Heart right ventricle (tissue), 16 donors: ENCODE data around the gene ERG28. TPM values are rescaled to one million over a fixed set of nuclear protein-coding genes. Genes with fewer than 3 reads are reported as not detected.
A peak's percentile ranks its signal among the peaks of the same experiment; 100 is the strongest.

ENCODE experiments used
- ATAC-seq, 8 donors: fragments of 200-7000 bp; cut with Tn5 transposase; one replicate each; pipeline ENCODE4 v1.9.1; 2020; ENCODE audit warnings: mild to moderate bottlenecking in 8 of 8, moderate library complexity in 8 of 8, moderate number of reproducible peaks in 1 of 8
- DNase-seq, 2 donors: peaks; one replicate each; pipeline ENCODE4 v3.0.0-alpha.2; 2020
- H3K27ac ChIP-seq, 10 donors: fragments of 200-600 bp; sonication (generic) in 2 of 10; one replicate each; pipeline versions ENCODE4 v1.5.0 to v1.8.0; 2020 to 2022; ENCODE audit warnings: mild to moderate bottlenecking in 3 of 10
- H3K27me3 ChIP-seq, 7 donors: fragments of 200-600 bp; one replicate each; pipeline ENCODE4 v1.8.0; 2021 to 2022; ENCODE audit warnings: mild to moderate bottlenecking in 2 of 7
- H3K36me3 ChIP-seq, 9 donors: fragments of 200-600 bp; sonication (generic) in 1 of 9; one replicate each; pipeline versions ENCODE4 v1.5.0 to v1.8.0; 2020 to 2022; ENCODE audit warnings: mild to moderate bottlenecking in 2 of 9
- H3K4me1 ChIP-seq, 9 donors: fragments of 200-600 bp; sonication (generic) in 1 of 9; one replicate each; pipeline versions ENCODE4 v1.5.0 to v1.8.0; 2020 to 2022; ENCODE audit warnings: mild to moderate bottlenecking in 4 of 9
- H3K4me3 ChIP-seq, 10 donors: fragments of 200-600 bp; sonication (generic) in 2 of 10; one replicate each; pipeline versions ENCODE4 v1.5.0 to v1.8.0; 2020 to 2022; ENCODE audit warnings: mild to moderate bottlenecking in 7 of 10, moderate library complexity in 2 of 10
- H3K9me3 ChIP-seq, 11 donors: fragments of 200-600 bp in 10 of 11; sonication (generic) in 2 of 11; one replicate each; pipeline versions ENCODE4 v1.5.0 to v1.8.0; 2013 to 2022; ENCODE audit warnings: mild to moderate bottlenecking in 2 of 11, control low read depth in 1 of 11, moderate library complexity in 1 of 11
- WGBS, 2 donors: extraction: QIAGEN DNeasy Blood & Tissue Kit; methylation state at CpG; one replicate each; pipeline ENCODE4 v1.1.7; 2013; ENCODE audit warnings: inconsistent platforms in 1 of 2; 5-methylcytosine and 5-hydroxymethylcytosine counted together
- intact Hi-C, 10 donors: fragments of 100-400 bp; cut with DNase I; formaldehyde crosslinking; loops; one replicate each; pipeline versions ENCODE4 v1.11.1 to v1.14.2; 2022
- polyA plus RNA-seq, 2 donors: library from polyadenylated mRNA; stranded (reverse); fragments of 200-250 nt; gene quantifications; one replicate each; pipeline ENCODE4 v1.2.3, GENCODE V29; 2013
- total RNA-seq, 10 donors: library from RNA; stranded (reverse); fragmentation: NEBNext Ultra II Directional in 3 of 10; extraction: Animal tissue kit (Norgen Biotek cat#: 25700) in 3 of 10; gene quantifications; one replicate each; pipeline versions ENCODE4 v1.2.1 to v1.2.4, GENCODE V29; 2021 to 2023
- TF ChIP-seq, protein P1 (sequence below), 9 donors: fragments of 200-600 bp; sonication (generic) in 2 of 9; IDR thresholded peaks; one replicate each; pipeline versions ENCODE4 v1.5.0 to v1.8.0; 2021 to 2022; ENCODE audit warnings: antibody characterized with exemption in 9 of 9, mild to moderate bottlenecking in 5 of 9, moderate library complexity in 1 of 9
- donor health status: Arrhythmogenic right ventricular cardiomyopathy.
- donor health status: ischemic (EF 13 %, LVEDD 7.1; RV severe dilation, severe dysfunction).
- donor health status: healthy with polysubstance abuse.
- donor health status: DM: no; HTN: yes; CAD: no.
- donor health status: DM: no; HTN: no; CAD: no.
- donor health status: ischemic (EF 25% LVEDD 6.9; RV normal size, moderate dysfunction).
- donor health status: ischemic (EF 25% LVEDD 5.7; RV mildly dilated, moderate dysfunction).
- donor health status: healthy.
- donor health status: DM: yes; HTN: yes; CAD: no.
- donor health status: Ischemic cardiomyopathy.
- donor health status: ischemic (EF 35%, LVEDD 5.7; RV mildly dilated, moderate dysfunction).
- donor health status: nonischemic (EF 11% LVEDD 7.7; RV severe dilation, severe dysfunction).
- donor health status: DM: yes; HTN: yes; CAD: no.
- donor health status: PGD.
- donor health status: ischemic (EF 29% LVEDD 5.4; RV normal size, mild dysfunction).
- donor health status: nonischemic (EF 23%, LVEDD 6.1; RV moderate dilation, normal function).

Gene ERG28
- total and polyA plus RNA-seq, 12 donors: 6.3 to 14.6 (median 6.9) TPM

DNA sequence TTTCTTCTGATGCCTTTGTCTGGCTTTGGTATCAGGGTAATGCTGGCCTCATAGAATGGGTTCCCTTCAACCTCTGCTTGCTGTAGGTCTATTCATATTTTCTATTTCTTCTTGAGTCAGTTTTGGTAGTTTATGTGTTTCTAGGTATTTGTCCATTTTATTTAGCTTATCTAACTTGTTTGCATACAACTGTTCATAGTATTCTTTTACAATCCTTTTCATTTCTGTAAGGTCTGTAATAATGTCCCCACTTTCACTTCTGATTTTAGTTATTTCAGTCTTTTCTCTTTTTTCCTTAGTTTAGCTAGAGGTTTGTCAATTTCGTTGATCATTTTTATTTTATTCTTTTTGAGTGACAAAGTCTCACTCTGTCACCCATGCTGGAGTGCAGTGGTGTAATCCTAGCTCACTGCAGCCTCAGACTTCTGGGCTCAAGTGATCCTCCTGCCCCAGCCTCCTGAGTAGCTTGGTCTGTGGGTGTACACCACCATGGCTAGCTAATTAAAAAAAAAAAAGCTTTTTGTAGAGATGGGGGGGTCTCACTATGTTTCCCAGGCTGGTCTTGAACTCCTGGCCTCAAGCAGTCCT, 12.0 kb upstream of the ERG28 start:
- DNase-seq: no peak
- TF ChIP-seq, protein P1, sequence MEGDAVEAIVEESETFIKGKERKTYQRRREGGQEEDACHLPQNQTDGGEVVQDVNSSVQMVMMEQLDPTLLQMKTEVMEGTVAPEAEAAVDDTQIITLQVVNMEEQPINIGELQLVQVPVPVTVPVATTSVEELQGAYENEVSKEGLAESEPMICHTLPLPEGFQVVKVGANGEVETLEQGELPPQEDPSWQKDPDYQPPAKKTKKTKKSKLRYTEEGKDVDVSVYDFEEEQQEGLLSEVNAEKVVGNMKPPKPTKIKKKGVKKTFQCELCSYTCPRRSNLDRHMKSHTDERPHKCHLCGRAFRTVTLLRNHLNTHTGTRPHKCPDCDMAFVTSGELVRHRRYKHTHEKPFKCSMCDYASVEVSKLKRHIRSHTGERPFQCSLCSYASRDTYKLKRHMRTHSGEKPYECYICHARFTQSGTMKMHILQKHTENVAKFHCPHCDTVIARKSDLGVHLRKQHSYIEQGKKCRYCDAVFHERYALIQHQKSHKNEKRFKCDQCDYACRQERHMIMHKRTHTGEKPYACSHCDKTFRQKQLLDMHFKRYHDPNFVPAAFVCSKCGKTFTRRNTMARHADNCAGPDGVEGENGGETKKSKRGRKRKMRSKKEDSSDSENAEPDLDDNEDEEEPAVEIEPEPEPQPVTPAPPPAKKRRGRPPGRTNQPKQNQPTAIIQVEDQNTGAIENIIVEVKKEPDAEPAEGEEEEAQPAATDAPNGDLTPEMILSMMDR (IDR thresholded peaks at IDR 0.05): no peak
- no peak for ATAC-seq
- Histone ChIP-seq H3K9me3 (peaks cover 0 to 15% (median 0%) of the 10 kb centered on the region in 11 donors), H3K36me3 (peaks cover 0 to 58% (median 7%) of the 10 kb centered on the region in 9 donors), H3K4me1 (no peaks in the 10 kb centered on the region), H3K27ac (no peak overlapping the region), H3K4me3 (no peak overlapping the region), H3K27me3 (no peaks in the 10 kb centered on the region)
- WGBS, 2 donors: 92 to 95% methylated on average over 1 of the region's 1 CpG
- intact Hi-C loops: no loop called here

DNA sequence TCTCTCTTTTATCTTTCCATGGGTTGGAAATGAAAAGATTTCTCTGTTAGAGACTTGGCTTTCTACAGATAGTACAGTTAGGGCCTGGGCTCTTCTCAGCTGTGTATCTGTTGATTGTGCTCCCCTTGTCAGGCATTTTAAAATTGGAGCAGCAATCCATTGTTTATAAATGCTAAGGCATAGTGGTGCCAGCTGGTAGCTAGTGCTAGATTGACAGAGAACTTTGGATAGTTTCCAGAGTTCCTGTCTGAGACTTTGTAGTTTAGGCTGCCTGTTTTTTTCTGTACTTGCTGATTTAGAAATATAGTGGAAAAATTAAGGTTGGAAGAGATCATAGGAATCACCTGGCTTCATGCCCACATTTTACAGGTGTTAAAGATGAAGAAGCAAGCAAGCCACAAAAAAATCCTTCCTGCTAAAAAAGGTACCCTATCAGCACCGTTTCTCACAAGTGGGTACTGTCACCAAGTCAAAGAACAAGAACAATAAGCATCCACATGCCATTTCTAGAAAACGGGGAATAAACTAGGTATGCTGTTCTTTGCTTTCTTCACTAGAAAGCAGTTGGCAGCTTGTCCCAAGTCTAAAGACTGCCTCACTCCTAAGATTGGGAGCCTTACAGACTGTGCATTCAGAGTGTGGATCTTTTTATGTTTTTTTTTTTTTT, 6.6 kb upstream of the ERG28 start:
- H3K9me3 ChIP-seq: peaks cover 0 to 8% (median 0%) of the 10 kb centered on the region in 11 donors
- H3K36me3 ChIP-seq: peaks cover 0 to 69% (median 7%) of the 10 kb centered on the region in 9 donors
- intact Hi-C loops: no loop called here

DNA sequence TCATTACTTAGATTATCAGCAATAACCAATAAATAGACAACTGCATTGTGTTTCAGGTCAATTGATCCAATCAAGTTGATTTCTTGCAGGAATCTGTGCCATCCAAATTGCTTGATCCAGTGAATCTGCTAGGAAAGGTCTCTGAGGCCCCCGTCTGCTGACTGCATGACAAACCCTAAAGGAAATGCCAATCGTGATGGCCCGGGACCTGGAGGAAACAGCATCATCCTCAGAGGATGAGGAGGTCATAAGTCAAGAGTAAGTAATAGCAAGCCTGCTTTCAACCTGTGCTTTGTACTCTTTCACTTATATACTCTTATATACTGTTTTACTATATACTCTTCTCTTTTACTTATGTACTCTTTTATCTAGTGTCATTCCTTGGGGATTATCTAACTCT, 2.3 kb upstream of the ERG28 start:
- intact Hi-C loops: no loop called here
- H3K36me3 ChIP-seq: peaks cover 0 to 37% (median 0%) of the 10 kb centered on the region in 9 donors
- H3K27me3 ChIP-seq: no peaks in the 10 kb centered on the region
- DNase-seq: no peak
- WGBS, 2 donors: 59 to 60% methylated on average over 3 of the region's 3 CpGs
- ATAC-seq: no peak
- H3K4me3 ChIP-seq: no peak overlapping the region
- H3K4me1 ChIP-seq: peaks cover 0 to 44% (median 15%) of the 10 kb centered on the region in 9 donors
- TF ChIP-seq, protein P1 (IDR thresholded peaks at IDR 0.05): no peak
- H3K27ac ChIP-seq: no peak overlapping the region
- H3K9me3 ChIP-seq: no peaks in the 10 kb centered on the region

More for the DNA sequence above, 6.6 kb upstream of the ERG28 start:
- Histone ChIP-seq H3K27me3 (no peaks in the 10 kb centered on the region), H3K4me1 (peaks cover 0 to 17% (median 4%) of the 10 kb centered on the region in 9 donors), H3K4me3 (no peak overlapping the region), H3K27ac (no peak overlapping the region)
- TF ChIP-seq, protein P1 (IDR thresholded peaks at IDR 0.05): no peak
- DNase-seq (no peak), ATAC-seq (peak in 5 of 8 donors; percentile 41 to 71 (median 57))
- 52 to 64% methylated on average over 2 of the region's 2 CpGs for WGBS, 2 donors

DNA sequence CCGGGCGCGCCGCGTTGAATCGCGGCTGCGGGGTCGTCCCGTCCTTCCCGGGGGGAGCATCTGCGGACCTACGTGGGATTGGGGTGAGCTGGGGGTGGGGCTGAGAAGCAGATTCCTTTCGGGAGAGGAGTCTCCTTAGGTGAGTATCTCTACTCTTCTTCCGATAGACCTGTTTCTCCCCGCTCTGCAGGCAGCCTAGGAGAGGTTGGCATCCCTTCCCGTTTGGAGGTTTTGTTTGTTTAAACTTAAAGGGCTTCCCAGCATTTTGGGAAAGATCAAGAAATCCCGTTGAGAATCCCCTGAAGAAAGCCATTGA, 781 bp upstream of the ERG28 start:
- peak in 2 of 8 donors; percentile 1 to 13 for ATAC-seq
- H3K4me1 ChIP-seq: peaks cover 0 to 46% (median 14%) of the 10 kb centered on the region in 9 donors
- H3K4me3 ChIP-seq: peak overlapping the region; percentile 66 to 97 (median 89)
- H3K27me3 ChIP-seq: no peaks in the 10 kb centered on the region
- DNase-seq: no peak
- H3K27ac ChIP-seq: peak overlapping the region in 9 of 10 donors; percentile 74 to 93 (median 86)
- intact Hi-C loops: no loop called here
- H3K9me3 ChIP-seq: no peaks in the 10 kb centered on the region
- TF ChIP-seq, protein P1 (IDR thresholded peaks at IDR 0.05): no peak
- WGBS, 2 donors: 0 to 1% methylated on average over 18 of the region's 18 CpGs
- H3K36me3 ChIP-seq: peaks cover 0 to 45% (median 0%) of the 10 kb centered on the region in 9 donors
